ENCODE results near the gene EEF1AKMT1. TPM values are rescaled to one million over a fixed set of nuclear protein-coding genes. Genes with fewer than 3 reads are reported as not detected.

Gene EEF1AKMT1
- total and polyA plus RNA-seq, 2 experiments from 2014 or later, result 13.7 to 23.1 TPM

GRCh38 chr13:20711301-20712044, 62.3 kb downstream of the EEF1AKMT1 start:
- Histone ChIP-seq H3K4me1 (ENCODE audit: insufficient read depth) (peaks cover 48% of the 10 kb centered on the region), H4K20me1 (ENCODE audit: insufficient read depth) (no peaks in the 10 kb centered on the region), H3K4me3 (no peak overlapping the region), H3F3A (ENCODE audit: insufficient read depth) (peaks cover 39% of the 10 kb centered on the region), H3K9me3 (ENCODE audit: low read depth) (no peaks in the 10 kb centered on the region), H3K27me3 (replicated peaks; ENCODE audit: insufficient read depth) (no peaks in the 10 kb centered on the region), H3K4me2 (ENCODE audit: unreplicated experiment) (no peak overlapping the region), H3K27ac (no peak overlapping the region), H2AFZ (no peak overlapping the region), H3K9ac (no peak overlapping the region), H3K79me2 (ENCODE audit: insufficient read depth) (no peaks in the 10 kb centered on the region), H3K9me2 (ENCODE audit: insufficient read depth) (no peaks in the 10 kb centered on the region), H3K36me3 (ENCODE audit: low read depth) (no peaks in the 10 kb centered on the region)
- peak; percentile 53 for DNase-seq
- TF ChIP-seq EZH2 (IDR thresholded peaks at IDR 0.05; ENCODE audit: insufficient read depth, poor library complexity, severe bottlenecking) (no peak), EZH2phosphoT487 (IDR thresholded peaks at IDR 0.05; ENCODE audit: insufficient read depth, low read depth) (no peak)
- in situ Hi-C loops (cut with MboI), result no loop called here
- 67 to 68% methylated on average over 13 of the region's 13 CpGs for WGBS, 2 experiments (ENCODE audit: low coverage in 1 of 2, low lambda C conversion rate in 2 of 2, missing lambda C conversion rate in 2 of 2)

DNA sequence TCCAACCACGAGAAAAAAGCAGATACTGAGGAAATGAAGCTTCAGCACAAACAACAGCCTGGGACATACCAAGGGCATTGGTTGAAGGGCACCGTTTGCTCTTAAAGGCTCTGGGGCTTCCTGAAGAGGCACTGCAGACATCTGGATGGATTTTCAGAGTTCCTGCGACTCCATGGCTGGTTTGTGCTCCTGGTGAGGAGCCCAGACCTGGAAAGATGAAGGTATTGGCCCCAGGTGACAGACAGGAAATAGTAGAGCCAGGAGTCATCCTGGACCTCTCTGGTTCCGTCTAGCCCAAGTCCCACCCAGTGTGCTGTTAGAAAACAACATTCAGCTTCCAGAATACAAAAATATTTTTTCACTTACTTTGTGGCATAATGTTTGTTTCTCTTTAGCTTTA, 64.0 kb downstream of the EEF1AKMT1 start:
- H3K9me3 ChIP-seq (ENCODE audit: low read depth), result no peaks in the 10 kb centered on the region
- H3K79me2 ChIP-seq (ENCODE audit: insufficient read depth), result no peaks in the 10 kb centered on the region
- no peaks in the 10 kb centered on the region for H4K20me1 ChIP-seq (ENCODE audit: insufficient read depth)
- peaks cover 33% of the 10 kb centered on the region for H3F3A ChIP-seq (ENCODE audit: insufficient read depth)
- in situ Hi-C loops (cut with MboI), result no loop called here
- H3K4me3 ChIP-seq, result no peak overlapping the region
- peaks cover 42% of the 10 kb centered on the region for H3K4me1 ChIP-seq (ENCODE audit: insufficient read depth)
- no peaks in the 10 kb centered on the region for H3K27me3 ChIP-seq (replicated peaks; ENCODE audit: insufficient read depth)
- no peaks in the 10 kb centered on the region for H3K36me3 ChIP-seq (ENCODE audit: low read depth)
- WGBS, 2 experiments (ENCODE audit: low coverage in 1 of 2, low lambda C conversion rate in 2 of 2, missing lambda C conversion rate in 2 of 2), result 5 to 12% methylated on average over 4 of the region's 4 CpGs
- H3K9me2 ChIP-seq (ENCODE audit: insufficient read depth), result no peaks in the 10 kb centered on the region
- peak overlapping the region; percentile 40 for H2AFZ ChIP-seq
- peak overlapping the region; percentile 57 for H3K27ac ChIP-seq
- H3K9ac ChIP-seq, result peak overlapping the region; percentile 46; the same call in 1 of the 2 replicates
- H3K4me2 ChIP-seq (ENCODE audit: unreplicated experiment), result peak overlapping the region; percentile 4
- DNase-seq, result peak; percentile 30
- TF ChIP-seq EZH2phosphoT487 (IDR thresholded peaks at IDR 0.05; ENCODE audit: insufficient read depth, low read depth) (no peak), EZH2 (IDR thresholded peaks at IDR 0.05; ENCODE audit: insufficient read depth, poor library complexity, severe bottlenecking) (no peak)

DNA sequence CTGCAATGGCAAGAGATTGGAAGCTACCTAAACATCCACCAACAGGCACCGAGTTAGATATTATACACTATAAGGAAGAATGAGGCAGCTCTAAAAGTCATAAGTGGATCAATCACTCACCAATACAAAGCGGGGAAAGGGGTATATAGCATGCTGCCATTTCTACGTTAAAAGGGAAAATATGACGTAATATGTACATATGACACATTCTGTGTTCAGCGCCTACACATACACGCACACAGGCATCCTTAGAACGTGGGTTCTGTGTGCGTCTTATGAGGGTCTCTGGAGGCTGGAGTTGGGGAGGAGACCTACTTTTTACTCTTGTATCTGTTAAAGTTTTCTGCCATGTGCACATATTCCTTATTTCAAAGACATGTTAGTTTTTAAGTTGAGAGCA, 64.4 kb downstream of the EEF1AKMT1 start:
- WGBS, 2 experiments (ENCODE audit: low coverage in 1 of 2, low lambda C conversion rate in 2 of 2, missing lambda C conversion rate in 2 of 2), result 43 to 46% methylated on average over 8 of the region's 8 CpGs
- no peak for TF ChIP-seq EZH2phosphoT487 (IDR thresholded peaks at IDR 0.05; ENCODE audit: insufficient read depth, low read depth)
- TF ChIP-seq EZH2 (IDR thresholded peaks at IDR 0.05; ENCODE audit: insufficient read depth, poor library complexity, severe bottlenecking), result no peak
- no peaks in the 10 kb centered on the region for H3K36me3 ChIP-seq (ENCODE audit: low read depth)
- H3K27ac ChIP-seq, result peak overlapping the region; percentile 57
- no peaks in the 10 kb centered on the region for H3K9me2 ChIP-seq (ENCODE audit: insufficient read depth)
- no peaks in the 10 kb centered on the region for H4K20me1 ChIP-seq (ENCODE audit: insufficient read depth)
- in situ Hi-C loops (cut with MboI), result no loop called here
- H2AFZ ChIP-seq, result peak overlapping the region; percentile 40; the same call in 1 of the 2 replicates
- H3K4me1 ChIP-seq (ENCODE audit: insufficient read depth), result peaks cover 38% of the 10 kb centered on the region
- no peaks in the 10 kb centered on the region for H3K27me3 ChIP-seq (replicated peaks; ENCODE audit: insufficient read depth)
- H3K9ac ChIP-seq, result peak overlapping the region; percentile 46
- no peaks in the 10 kb centered on the region for H3K9me3 ChIP-seq (ENCODE audit: low read depth)
- H3K79me2 ChIP-seq (ENCODE audit: insufficient read depth), result no peaks in the 10 kb centered on the region
- peaks cover 30% of the 10 kb centered on the region for H3F3A ChIP-seq (ENCODE audit: insufficient read depth)
- H3K4me3 ChIP-seq, result no peak overlapping the region
- peak overlapping the region; percentile 4 for H3K4me2 ChIP-seq (ENCODE audit: unreplicated experiment)
- DNase-seq, result no peak

DNA sequence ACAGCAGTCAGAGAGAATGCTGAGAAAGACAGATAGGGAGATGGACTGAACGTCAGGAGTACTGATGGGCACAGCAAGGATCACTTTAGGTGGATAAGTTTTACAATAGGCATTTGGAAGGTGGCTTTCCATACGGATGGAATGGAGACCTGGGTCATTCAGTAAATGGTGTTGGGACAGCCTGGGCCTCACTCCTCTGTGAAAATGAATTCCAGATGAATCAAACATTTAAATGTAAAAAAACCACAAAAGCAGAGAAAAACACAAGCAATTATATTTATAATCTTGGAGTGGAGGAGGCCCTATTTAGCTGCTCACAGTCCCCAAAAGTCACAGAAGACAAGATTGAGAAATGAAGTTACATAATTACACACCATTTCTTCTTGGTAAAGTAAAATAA, 65.5 kb downstream of the EEF1AKMT1 start:
- peak overlapping the region; percentile 57; the same call in 1 of the 2 replicates for H3K27ac ChIP-seq
- TF ChIP-seq EZH2phosphoT487 (IDR thresholded peaks at IDR 0.05; ENCODE audit: insufficient read depth, low read depth) (no peak), EZH2 (IDR thresholded peaks at IDR 0.05; ENCODE audit: insufficient read depth, poor library complexity, severe bottlenecking) (no peak)
- H4K20me1 ChIP-seq (ENCODE audit: insufficient read depth), result no peaks in the 10 kb centered on the region
- peak overlapping the region; percentile 31 for H3K9ac ChIP-seq
- no peaks in the 10 kb centered on the region for H3K9me2 ChIP-seq (ENCODE audit: insufficient read depth)
- H3K4me1 ChIP-seq (ENCODE audit: insufficient read depth), result peaks cover 26% of the 10 kb centered on the region
- DNase-seq, result peak; percentile 28
- peak overlapping the region; percentile 41 for H3K4me2 ChIP-seq (ENCODE audit: unreplicated experiment)
- no peaks in the 10 kb centered on the region for H3K36me3 ChIP-seq (ENCODE audit: low read depth)
- in situ Hi-C loops (cut with MboI), result no loop called here
- no peak overlapping the region for H2AFZ ChIP-seq
- no peaks in the 10 kb centered on the region for H3K27me3 ChIP-seq (replicated peaks; ENCODE audit: insufficient read depth)
- no peaks in the 10 kb centered on the region for H3K79me2 ChIP-seq (ENCODE audit: insufficient read depth)
- WGBS, 2 experiments (ENCODE audit: low coverage in 1 of 2, low lambda C conversion rate in 2 of 2, missing lambda C conversion rate in 2 of 2), result 16 to 24% methylated on average over 2 of the region's 2 CpGs
- no peaks in the 10 kb centered on the region for H3K9me3 ChIP-seq (ENCODE audit: low read depth)
- H3F3A ChIP-seq (ENCODE audit: insufficient read depth), result peaks cover 20% of the 10 kb centered on the region
- H3K4me3 ChIP-seq, result no peak overlapping the region
